ENCODE results near the gene DNM3. TPM values are rescaled to one million over a fixed set of nuclear protein-coding genes. Genes with fewer than 3 reads are reported as not detected.
A peak's percentile ranks its signal among the peaks of the same experiment; 100 is the strongest.

DNM3 gene
- total RNA-seq (ENCODE audit: unreplicated experiment), result 7.7 TPM
- long read RNA-seq, partial matches to known transcripts, result 0 of 2 reads
- long read RNA-seq, other reads (novel, unspliced or antisense), result 1 of 2 reads

GRCh38 chr1:171841050-171841910 lies at the start of gene DNM3:
Gene DNM3, plus strand, starts transcription at chr1:171841498. Its CDS starts 159 bp downstream, at chr1:171841657.
- H3K4me3 Mint-ChIP-seq (ENCODE audit: unreplicated experiment), result peak within 1 kb of the TSS; percentile 98
- peaks cover 19% of the 10 kb centered on the region for H3K4me1 Mint-ChIP-seq (ENCODE audit: unreplicated experiment)
- peak; percentile 92 for DNase-seq (ENCODE audit: low spot score)
- H3K9me3 Mint-ChIP-seq (ENCODE audit: unreplicated experiment), result no peaks in the 10 kb centered on the region
- H3K36me3 Mint-ChIP-seq (ENCODE audit: low read depth, unreplicated experiment), result no peaks in the 10 kb centered on the region
- no peak for TF ChIP-seq CTCF (IDR thresholded peaks at IDR 0.05; ENCODE audit: unreplicated experiment)
- H3K27me3 Mint-ChIP-seq (ENCODE audit: unreplicated experiment), result peaks cover 6% of the 10 kb centered on the region
- peak within 1 kb of the TSS; percentile 75 for H3K27ac Mint-ChIP-seq (ENCODE audit: unreplicated experiment)

GRCh38 chr1:171792656-171793369 lies 48.5 kb upstream of the DNM3 start:
- Mint-ChIP-seq H3K36me3 (ENCODE audit: low read depth, unreplicated experiment) (peaks cover 49% of the 10 kb centered on the region), H3K27me3 (ENCODE audit: unreplicated experiment) (no peaks in the 10 kb centered on the region), H3K4me1 (ENCODE audit: unreplicated experiment) (no peaks in the 10 kb centered on the region), H3K4me3 (ENCODE audit: unreplicated experiment) (no peak overlapping the region), H3K9me3 (ENCODE audit: unreplicated experiment) (no peaks in the 10 kb centered on the region), H3K27ac (ENCODE audit: unreplicated experiment) (no peak overlapping the region)
- TF ChIP-seq CTCF (IDR thresholded peaks at IDR 0.05; ENCODE audit: unreplicated experiment), result no peak
- DNase-seq (ENCODE audit: low spot score), result no peak

GRCh38 chr1:171793636-171794035 lies 47.7 kb upstream of the DNM3 start:
- TF ChIP-seq CTCF (IDR thresholded peaks at IDR 0.05; ENCODE audit: unreplicated experiment), result no peak
- no peak for DNase-seq (ENCODE audit: low spot score)
- Mint-ChIP-seq H3K4me1 (ENCODE audit: unreplicated experiment) (no peaks in the 10 kb centered on the region), H3K27me3 (ENCODE audit: unreplicated experiment) (no peaks in the 10 kb centered on the region), H3K9me3 (ENCODE audit: unreplicated experiment) (no peaks in the 10 kb centered on the region), H3K36me3 (ENCODE audit: low read depth, unreplicated experiment) (peaks cover 48% of the 10 kb centered on the region), H3K4me3 (ENCODE audit: unreplicated experiment) (no peak overlapping the region), H3K27ac (ENCODE audit: unreplicated experiment) (no peak overlapping the region)

DNA sequence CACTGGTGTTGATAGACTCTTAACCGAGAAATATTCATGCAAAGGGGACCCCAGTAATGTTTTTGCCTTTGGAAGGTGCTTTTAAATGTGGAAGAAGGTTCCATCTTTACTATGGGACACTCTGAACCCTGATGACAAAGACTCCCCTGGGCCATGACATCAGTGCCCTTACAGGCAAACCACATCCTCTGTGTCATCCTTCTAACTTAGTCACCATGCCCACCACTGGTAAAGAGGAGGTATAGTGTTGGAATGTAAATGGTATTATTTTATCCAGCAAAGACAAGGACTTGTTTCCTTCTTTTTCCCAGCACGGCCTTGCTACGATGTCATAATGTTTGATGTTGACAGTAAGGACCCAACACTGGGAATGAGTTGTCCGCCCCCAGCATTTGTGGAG lies 47.2 kb upstream of the DNM3 start:
- TF ChIP-seq CTCF (IDR thresholded peaks at IDR 0.05; ENCODE audit: unreplicated experiment), result no peak
- Mint-ChIP-seq H3K4me3 (ENCODE audit: unreplicated experiment) (no peak overlapping the region), H3K27me3 (ENCODE audit: unreplicated experiment) (no peaks in the 10 kb centered on the region), H3K9me3 (ENCODE audit: unreplicated experiment) (no peaks in the 10 kb centered on the region), H3K36me3 (ENCODE audit: low read depth, unreplicated experiment) (peaks cover 44% of the 10 kb centered on the region), H3K27ac (ENCODE audit: unreplicated experiment) (no peak overlapping the region), H3K4me1 (ENCODE audit: unreplicated experiment) (no peaks in the 10 kb centered on the region)
- DNase-seq (ENCODE audit: low spot score), result no peak

Data from endothelial cell (in vitro differentiated cells).